Colon (tissue), 2 donors: Measurements from ENCODE around the gene TNFAIP2.
"Not testable (repeated sequence)": the region's sequence is repeated elsewhere in the genome, so short reads cannot be mapped to it uniquely, and the experiment has no call there.

ENCODE experiments used
- FAIRE-seq: peaks from 2 replicates; lab custom pipeline; 2012; peaks lifted over from hg19 to GRCh38; lab: Jason Lieb, UNC
- donor health status: control.
- donor health status: control.

Gene TNFAIP2

DNA sequence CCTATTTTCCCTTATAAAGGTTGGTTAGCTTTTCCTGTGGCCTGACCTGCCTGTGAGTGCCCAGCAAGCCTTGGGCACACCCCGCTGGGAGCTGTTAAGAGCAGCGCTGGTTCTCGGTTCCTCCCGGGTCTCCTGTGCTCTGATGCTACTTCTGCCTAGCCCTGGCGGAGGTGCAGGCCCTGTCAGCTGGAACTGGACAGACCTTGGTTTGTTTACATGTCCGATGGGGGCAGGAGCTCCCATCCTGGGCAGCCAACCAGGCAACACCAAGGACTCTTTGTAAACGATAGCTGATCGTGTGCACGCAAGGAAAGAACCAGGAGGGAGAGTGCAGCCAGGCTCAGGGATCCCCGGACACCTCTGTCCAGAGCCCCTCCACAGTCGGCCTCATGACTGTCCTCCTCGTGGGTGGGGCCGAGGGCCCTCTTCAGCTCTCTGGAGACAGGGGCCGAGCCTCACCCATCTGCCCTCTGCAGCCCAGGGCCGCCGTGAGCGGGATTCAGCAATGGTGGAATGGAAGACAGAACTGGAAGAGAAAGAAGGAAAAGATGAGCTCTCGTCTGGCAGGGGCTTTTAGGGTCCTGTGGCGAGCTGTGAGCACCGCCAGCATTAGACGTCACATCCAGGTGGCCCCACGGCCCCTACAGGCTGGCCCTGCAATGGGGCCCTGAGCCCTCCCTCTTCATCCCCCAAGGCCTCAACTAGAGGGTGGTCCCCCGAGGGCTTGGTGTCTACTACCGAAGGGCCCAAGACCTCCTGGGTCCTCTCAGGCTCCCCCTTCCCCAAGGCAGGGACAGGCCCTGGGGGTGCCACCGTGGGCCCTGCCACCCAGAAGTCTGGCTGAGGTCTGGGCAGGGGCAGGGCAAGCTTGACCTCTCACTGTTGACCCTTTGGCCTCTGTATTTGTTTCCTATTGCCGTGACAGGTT lies 12.3 kb downstream of the TNFAIP2 start:
- FAIRE-seq: no peak

DNA sequence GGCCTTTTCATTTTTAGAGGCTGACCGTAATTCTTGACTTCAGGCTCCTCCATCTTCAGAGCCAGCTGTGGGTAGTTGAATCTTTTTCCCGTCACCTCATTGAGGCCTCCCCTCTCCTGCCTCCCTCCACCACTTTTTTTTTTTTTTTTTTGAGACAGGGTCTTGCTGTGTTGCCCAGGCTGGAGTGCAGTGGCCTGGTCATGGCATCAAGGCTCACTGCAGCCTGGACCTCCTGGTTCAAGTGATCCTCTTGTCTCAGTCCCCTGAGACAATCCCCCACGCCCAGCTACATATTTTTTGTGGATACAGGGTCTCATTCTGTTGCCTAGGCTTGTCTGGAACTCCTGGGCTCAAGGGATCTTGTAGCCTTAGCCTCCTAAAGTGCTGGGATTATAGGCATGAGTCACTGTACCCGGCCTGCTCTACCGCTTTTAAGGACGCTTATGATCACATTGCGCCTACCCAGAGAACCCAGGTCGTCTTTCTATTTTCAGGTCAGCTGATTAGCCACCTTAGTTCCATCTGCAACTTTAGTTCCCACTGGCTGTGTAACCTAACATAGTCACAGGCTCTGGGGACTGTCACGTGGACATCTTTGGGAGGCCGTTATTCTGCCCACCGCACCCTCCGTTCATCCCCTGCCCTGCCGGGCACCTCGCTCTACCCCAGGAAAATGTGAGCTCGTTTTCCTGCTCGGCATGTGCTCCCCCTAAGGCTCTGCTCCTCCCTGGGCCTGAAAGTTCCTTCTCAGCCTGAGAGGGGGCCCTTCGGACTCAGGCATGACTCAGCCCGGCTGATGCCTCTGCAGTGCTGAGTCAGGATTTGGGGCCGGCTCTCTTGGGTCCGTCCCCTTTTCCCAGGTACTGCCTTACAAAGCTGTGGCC lies 13.4 kb downstream of the TNFAIP2 start:
- FAIRE-seq: no peak

DNA sequence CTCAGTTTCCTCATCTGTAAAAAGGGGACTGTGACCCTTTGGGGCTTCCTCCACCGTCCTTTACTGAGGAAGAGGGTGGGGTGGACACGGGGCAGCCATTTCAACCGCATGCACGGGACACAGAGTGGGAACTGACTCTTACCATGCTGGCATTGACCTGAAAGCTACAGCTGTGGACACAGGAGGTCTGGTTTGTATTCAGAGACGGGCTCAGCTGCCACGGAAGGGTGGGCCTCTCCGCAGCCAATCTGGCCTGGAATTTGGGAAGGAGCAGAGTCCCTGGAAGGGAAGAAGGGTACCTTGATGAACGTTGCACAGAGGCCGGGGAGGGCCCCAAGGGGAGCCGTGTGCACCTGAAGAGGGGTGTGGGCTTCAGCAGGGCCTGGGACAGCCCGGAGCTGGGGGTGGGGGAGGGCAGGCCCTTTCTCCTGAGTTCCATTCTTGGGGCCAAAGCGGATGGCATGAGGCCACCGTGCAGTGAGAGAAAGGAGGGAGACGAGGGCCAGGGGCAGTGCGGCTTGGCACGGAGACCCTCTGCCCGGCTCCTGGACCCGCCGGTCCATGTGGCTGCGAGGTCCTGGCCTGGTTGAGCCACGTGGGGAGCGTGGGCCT lies 14.5 kb downstream of the TNFAIP2 start:
- no peak for FAIRE-seq

DNA sequence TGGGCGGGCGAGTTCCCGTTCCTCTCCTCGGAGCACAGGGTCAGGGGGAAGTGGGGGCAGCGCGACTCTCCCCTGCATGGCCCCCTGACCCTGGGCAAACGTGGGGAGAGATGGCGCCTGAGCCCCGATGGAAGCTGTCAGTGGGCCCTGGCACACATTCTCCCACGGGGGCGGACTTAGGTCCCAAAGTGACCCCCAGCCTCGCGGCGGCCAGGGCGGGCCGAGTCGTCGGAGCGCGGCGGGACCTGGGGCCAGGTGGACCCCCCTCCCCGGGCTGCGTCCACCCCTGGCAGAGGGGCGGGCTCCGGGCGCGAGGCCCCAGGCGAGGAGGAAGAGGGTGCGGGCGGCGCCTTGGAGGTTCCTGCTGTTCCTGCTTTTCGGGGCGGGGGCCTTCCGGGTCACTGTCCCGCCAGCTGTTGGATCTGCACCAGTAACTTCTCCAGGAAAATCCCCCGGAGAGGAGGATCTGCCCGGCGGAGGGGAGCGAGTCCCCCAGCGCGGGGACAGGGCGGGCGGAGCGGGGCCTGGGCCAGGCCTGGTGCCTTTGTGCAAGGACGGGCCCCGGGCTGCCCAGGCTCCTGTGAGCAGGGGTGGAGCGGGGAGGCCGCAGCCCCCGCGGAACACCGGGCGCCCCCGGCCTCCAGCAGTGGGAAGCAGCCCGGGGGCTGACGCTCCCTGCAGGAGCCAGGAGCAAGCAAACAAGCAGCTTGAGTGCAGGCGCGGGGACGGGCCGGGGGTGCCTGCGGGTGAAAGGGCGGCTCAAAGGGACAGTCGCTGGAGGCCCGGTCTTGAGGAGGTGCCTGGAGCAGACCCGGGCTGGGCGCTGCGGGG lies 15.3 kb downstream of the TNFAIP2 start:
- no peak for FAIRE-seq

DNA sequence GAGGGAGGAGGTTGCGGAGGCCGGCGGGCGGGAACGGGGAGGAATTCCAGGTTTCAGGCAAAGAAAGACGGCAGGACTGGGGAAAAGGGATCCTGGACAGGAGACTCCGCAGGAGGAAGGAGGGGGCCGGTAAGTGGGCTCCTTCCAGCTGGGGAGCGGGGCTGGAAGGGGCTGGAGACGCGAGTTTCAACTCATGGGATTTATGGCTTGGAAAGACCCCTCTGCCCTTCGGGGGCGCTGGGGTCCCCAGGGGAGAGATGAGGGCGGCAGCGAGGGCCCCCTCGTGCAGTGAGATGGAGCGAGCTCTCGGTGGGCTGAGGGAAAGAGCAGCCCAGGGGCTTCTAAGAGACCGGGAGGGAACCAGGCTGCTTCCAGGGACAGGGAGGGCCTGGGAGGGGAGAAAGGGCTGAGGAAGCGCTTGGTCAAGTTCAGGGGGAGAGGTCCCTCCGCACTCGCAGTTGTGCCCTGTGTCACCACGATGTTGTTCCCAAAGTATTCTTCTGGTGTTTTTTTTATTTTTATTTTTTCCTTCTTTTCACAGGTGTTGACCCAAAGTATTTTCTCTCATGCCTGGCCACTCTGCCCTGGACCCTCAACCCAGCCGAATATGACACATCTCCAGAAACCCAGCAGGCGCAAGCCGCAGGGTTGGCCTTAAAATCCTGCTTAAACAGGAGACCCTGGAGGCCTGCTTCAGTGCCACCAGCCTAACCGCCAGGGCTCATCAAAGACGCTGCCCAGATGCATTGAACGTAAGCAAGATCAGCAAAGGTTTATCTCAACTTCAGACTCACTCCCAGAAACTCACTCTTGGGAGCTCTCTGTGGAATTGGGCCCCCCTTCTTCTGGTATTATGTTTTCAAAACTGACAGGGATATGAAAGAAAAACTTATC lies 16.1 kb downstream of the TNFAIP2 start:
- no peak for FAIRE-seq

DNA sequence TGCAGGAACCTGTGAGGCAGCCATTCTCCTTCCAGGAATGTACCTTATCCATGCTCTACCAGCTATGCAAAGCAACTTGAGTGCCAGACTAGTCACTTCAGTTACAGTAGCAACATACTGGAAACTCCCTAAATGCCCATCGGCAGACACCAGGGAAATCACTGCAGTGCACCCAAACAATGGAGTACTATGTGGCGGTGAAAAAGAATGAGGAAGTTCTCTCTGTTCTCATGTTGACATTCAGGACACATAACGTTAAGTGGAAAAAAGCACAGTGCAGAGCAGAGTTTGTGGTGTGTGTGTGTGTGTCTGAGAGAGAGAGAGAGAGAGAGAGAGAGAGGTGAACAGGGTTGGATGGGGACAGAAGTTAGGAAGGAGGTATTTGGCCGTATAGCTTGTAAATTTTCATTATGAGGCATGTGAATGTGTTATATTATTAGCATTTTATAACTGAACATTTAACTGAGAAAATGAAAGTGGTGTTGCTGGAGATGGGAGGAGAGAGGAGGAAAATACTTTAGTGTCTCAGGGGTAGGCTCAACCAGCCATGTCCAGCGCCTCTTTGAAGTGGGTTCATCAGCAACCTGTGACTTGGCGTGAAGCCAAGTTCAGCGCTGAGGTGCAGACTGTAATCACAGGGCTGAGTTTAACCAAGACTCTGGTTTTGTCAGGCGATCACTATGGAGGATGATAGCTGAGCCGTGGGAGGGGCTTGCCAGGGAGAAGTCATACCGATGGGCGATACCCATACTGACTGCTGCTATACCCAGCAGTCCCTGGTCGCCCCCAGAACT lies 17.3 kb downstream of the TNFAIP2 start:
- FAIRE-seq: no peak

DNA sequence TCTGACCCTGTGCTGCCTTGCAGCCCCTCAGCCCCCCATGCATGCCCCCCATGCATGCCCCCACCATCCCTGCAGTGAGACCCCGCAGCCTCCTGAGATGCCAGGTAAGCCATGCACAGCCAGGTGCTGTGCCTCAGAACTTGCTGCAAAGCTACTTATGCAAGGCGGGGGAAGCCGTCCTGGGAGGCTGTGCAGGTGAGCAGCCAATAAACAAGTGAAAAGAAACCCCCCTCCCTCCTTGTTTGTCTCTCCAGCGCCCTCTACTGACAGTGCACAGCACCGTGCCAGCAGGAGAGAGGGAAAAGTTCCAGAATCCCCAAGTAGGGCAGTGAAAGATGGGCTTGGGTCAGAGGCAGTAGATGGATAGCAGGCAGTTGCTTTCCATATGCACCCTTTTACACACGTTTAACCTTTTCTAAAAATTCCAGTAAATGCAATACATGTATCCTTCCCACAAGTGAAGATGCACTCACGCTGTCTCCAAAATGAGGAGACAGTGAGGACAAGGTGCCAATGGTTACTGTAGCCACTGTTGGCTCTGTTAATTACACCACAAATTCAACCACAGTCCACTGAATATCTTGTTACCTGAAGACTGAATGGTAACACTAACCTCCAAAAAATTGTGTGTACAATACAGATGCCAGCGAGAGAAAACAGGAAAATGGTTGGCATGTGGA lies 18.0 kb downstream of the TNFAIP2 start:
- FAIRE-seq: no peak

DNA sequence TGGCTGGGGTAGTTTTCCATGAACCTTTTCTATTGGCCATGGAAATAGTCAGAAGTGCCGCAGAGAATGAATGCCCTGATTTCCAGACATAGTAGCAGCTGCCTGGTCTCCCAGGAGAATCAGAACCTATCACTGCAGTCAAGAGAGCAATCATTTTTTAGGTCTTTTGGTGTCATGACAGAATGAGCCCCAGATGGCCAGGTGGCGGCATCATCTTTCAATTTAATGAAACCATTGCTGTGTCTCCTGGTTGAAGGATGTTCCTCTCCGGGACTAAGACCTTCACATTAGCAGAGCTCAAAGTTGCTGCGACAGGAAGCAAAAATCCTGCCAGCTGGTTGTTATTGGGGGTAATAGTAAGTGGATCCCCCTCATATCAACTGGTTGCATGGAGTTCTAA lies 18.8 kb downstream of the TNFAIP2 start:
- FAIRE-seq: no peak

DNA sequence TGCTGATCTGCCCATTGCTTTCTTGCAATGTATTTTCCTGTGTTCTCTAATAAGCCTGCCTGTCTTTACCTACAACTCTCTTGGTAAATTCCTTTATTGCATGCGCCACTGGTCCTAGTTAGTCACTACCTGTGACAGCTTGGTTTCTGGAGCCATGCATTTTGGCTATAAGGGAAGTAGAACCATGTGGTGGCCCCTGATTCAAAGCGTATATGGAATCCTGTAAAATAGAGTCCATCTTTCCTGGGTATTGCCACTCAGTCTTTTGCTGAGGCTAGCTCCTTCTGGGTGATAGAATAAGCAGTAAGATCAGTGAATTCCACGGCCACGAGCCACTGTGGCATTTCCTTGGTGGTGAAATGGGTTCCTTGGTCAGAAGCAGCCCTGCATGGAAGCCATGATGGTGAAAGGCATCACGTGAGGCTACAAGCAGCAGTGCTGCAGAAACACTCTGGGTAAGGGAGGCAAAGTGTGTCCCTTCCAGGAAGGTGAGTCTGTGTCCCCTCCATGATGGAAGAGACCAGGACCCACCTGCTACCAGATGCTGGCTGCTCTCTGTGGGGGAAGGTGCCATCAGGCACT lies 19.6 kb downstream of the TNFAIP2 start:
- FAIRE-seq: no peak

DNA sequence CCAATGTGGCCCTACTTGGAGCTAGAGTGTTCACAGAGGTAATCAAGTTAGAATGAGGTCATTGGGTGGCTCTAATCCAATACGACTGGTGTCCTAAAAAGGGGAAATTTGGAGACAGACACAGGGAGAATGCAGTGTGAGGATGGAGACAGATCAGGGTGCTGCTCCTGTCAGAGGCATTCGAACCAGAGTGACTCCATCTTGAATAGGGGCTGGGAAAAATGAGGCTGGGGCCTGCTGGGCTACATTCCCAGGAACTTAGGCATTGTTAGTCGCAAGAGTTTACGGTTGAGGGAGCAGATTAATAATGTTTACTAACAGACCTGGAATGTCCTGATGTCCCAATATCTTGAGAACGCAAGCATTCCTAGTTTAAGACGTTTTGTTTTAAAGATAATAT lies 20.2 kb downstream of the TNFAIP2 start:
- FAIRE-seq: no peak

DNA sequence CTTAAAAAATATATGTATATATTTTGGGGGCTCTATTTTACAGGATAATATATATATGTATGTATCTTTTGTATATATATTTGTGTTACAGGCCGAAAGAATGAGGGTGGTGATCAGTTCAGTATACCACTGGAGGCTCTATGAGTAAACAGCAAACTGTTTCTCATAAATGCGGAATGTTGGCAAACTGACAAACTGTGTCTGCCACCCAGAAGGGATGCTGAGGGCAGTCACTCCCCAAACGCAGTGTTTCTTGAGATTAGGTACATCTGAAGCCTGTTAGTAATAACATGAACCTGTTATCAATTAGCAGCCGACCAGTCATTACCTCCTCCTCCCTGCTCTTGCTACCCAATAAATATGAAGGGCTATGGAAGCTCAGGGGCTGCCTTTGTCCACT lies 20.8 kb downstream of the TNFAIP2 start:
- FAIRE-seq: no peak

DNA sequence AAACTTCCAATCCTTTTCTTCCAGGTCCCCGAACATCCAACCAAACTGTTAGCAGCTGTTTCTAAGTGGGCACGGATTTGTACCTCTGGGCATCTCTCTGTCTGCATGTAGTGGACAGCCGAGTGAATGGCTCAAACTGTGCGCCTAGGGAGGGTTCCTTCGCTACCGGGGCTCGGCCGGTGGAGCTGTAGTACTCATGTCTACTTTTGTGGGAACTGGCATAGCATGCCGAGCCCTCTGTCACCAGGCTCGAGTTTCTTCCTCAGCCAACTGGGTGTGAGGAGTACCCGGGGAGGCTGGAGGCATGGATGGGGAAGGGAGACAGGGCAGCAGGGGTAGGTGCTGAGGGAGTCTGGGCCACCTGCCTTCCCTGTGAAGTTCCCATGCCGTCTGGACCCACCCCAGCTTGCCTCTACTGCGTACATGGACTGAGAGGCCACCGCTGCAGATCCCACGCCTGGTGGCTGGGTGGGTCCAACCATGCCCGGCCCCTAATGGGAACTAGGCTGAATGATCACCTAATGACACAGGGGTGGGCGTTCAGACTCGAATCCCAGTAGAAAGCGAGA lies 23.0 kb downstream of the TNFAIP2 start:
- no peak for FAIRE-seq

DNA sequence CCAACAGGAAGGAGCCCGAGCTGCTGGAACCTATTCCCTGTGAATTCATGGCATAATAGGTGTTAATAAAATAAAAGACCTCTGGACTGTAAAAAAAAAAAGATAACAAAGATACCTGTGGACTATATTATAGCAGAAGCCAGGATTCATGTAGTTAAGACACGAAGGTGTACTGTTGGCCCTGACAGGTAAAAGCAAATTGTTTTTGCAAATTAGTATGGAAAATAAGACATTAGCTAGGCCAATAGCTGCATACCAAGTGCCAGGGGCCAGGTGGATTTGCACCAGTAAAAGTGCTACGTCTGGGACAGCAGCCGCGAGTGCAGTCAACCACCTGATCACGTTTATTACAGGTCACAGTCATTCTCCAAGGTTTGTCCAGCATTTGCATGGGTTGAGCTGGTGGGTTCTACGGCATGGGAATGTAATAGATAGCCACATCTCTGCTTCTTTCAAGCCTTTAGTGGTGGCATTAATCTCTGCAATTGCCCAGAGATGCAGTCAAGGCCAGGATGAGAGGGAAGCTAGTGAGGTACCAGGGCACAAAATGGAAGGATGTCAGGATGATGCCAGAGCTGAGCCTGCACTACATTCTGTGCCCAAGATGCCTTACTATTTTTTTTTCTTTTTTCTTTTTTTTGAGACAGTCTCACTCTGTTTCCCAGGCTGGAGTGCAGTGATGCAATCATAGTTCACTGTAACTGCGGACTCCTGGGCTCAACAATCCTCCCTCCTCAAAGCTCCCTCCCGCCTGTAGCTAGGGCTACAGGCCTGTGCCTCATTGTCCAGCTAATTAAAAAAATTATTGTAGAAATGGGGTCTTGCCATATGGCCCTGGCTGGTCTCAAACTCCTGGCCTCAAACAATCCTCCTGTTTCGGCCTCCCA lies 26.3 kb downstream of the TNFAIP2 start:
- no peak for FAIRE-seq

DNA sequence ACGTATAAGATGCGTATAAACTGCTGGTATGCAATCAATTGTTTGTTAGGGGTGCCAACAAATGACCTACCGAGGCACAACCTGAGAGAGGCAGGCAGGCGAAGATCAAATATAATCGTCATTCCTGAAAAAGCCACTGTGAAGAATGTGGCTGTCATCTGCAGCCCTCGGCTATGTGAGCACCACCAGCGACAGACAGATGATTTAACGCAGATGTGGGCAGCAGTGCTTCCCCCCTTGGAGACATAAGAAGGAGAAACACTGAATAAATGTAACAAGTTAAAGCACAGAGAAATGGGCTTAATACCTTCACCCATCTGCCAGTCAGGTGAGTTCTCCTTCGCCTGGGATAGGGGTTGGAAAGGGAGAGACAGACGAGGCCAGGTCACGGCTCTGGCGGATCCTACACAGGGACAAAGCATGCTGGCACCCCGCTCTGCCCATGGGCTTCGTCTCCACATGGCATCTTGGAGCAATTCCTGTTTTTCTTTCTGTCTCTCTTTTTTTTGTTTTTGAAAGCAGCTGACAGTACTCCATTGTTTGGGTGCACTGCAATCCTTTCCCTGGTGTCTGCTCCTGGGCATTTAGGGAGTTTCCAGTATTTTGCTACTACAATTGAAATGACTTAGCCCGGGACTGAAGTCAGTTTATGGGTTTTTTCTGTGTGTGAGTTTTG lies 28.1 kb downstream of the TNFAIP2 start:
- FAIRE-seq: no peak

DNA sequence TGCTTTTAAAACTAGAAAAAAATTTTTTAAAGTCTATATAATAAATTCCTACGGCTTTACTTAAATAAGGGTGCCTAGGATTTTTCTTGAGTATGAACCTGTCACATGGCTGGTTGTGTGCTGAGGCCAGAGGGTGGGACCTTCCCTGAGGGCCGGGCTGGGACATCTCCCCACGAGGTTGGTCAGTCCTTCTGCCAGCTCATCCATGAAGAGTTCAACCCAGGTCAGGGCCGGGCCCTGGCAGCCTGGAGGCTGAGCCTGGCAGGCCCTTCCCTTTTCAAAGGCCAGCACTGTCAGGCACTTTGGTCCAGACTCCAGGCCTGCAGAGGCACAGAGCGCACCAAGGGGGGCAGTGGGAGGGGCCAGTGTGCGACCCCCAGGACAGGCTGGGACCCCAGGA lies 31.7 kb downstream of the TNFAIP2 start:
- no peak for FAIRE-seq

DNA sequence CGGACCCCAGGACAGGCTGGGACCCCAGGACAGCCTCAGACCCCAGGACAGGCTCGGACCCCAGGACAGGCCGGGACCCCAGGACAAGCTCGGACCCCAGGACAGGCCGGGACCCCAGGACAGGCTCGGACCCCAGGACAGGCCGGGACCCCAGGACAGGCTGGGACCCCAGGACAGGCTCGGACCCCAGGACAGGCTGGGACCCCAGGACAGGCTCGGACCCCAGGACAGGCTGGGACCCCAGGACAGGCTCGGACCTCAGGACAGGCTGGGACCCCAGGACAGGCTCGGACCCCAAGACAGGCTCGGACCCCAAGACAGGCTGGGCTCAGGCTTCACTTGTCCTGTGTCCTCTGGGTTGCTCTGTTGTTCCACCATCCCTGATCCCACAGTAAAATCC lies 32.2 kb downstream of the TNFAIP2 start:
- not testable (repeated sequence) for FAIRE-seq

DNA sequence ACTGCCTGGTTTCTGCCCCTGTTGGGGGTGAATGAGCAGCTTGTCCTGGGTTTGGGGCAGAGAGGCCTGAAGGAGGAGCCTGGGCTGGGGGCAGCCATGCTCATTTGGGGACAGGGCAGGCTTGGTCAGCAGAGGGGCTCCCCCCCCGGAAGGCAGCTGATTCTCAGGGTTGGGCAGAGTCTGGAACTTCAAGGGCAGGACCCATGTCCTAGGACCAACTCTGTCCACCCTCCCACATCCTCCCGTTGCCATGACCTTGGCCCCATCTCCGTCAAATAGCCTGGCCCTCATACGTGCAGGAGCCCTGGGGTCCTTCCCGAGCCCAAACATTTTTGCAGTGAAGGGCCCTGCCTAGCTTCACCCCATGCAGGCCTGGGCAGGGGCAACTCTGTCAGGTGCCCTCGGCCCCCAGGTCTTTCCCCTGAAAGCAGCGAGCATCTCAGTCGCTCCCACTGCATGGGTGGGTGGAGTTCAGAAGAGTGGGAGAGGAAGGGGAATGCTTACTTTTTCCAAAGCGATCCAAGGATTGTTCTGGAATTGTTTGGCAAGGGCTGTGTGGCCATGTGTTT lies 32.6 kb downstream of the TNFAIP2 start:
- FAIRE-seq: no peak
